HG02973 (cell line): ENCODE measurements around the gene AP2A2.
"Not testable (repeated sequence)": the region's sequence is repeated elsewhere in the genome, so short reads cannot be mapped to it uniquely, and the experiment has no call there.

Experiments
- ATAC-seq: cut with Tn5 transposase; IDR thresholded peaks from one replicate; pipeline ENCODE4 v1.9.1; 2021; ENCODE audit warnings: moderate library complexity; ENCODE audit not compliant: unreplicated experiment

AP2A2 gene

DNA sequence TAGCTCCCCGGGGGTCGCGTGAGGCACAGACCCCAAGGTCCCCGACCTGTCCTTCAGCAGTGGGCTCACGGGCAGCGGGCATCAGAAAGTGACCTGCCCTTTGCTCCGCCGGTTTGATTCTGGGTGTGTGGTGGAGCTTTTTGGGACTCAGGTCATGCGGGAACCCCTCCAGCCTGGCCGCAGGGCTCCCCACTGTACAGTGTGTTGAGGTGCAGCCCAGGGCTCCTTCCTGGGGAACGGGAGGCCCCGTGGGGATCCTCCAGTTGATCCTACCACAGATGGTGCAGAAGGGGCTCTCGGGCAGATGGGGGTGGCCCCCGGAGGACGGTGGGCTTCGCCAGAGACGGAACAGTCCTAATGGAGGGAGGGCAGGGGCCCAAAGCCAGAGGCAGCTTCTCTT, 86.6 kb downstream of the AP2A2 start:
- ATAC-seq, result no peak

DNA sequence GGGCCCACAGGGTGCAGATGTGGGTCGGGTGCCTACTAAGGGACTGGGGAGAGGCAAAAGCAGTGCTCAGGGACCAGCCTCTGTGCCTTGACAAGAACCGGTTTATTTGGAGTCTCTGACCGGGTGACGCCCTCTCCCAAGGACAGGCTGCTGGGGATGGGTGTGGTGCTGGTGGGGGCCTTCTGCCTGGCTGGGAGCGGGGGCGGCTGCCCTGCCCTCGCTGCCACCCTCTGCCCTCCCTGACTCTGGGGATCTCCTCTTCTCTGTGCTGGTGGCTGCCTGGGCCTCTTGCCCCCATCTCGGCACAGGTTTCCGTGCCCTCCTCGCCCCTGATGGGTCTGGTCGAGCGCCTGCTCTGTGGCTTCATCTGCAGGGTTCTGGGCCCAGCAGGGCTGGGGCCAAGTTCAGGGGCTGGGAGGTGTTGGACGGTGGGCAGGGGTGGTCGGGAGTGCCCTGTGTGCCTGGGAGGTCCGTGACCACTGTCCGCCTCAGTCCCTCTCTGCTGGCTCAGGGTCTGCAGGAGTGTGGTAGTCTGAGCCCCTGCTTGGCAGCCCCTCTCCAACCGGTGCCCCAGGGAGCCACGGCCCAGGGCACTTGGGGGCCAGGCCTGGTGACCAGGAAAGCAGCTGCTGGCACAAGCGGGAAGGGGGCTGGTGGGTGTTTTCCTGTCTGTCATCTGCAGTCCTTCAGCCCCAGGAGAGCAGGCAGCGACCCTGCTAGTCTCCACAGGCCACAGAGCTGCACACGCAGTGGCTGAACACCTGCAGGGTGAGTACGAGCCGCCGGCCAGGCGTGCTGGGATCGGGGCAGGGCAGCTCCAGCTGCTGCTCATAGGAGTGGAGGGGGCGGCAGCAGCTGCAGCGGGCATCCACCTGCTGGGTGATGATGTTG, 87.3 kb downstream of the AP2A2 start:
- no peak for ATAC-seq

DNA sequence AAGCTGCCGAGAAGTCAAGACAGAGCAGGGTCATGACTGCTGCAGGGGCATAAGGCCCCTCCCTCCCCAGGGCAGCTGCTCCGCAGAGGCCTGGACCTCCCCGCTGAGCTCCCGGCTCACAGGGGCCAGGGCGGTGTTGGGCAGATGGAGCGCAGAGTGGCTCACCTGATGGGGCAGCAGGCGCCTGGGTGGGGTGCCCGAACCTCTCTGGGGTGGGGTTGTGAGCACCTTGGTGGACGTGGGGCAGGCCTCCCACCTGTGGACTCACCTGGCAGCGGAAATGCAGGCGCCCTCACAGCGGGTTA, 87.9 kb downstream of the AP2A2 start:
- no peak for ATAC-seq

DNA sequence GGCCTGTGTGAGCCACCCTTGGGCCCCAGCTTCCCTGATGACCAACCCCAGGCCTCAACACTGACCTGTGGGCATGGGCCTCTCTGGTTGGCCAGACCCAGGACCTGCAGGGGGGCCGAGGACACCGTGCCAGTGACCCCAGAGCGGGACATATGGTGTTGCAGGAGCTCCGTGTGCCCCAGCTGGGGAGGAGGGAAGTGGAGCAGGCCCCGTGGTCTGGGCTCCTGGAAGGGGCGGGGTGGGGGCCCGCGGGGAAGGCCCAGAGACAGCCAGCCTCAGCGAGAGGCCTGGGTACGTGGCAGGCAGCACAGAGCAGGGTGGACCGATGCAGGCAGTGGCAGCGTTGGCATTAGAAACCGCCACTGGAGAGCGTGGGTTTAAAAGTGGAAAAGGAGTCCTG, 88.6 kb downstream of the AP2A2 start:
- ATAC-seq, result no peak

DNA sequence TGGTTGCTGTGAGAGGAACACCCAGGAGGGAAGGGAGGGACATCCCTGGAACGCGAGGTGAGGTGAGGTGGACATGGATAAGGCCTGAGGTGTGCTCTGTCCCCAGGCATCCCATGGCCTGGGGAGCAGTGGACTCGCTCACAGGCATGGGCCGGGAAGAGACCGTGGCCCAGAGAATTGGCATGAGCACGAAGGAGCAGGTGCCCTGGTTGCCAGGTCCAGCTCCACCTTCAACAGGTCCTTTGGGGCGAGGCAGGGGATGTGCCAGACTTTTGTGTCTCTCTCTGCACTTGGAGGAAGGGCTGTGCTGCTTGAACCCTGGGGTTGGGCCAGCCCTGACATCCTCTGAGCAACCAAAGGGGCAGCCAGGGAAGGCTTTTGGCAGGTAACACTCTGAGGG, 89.4 kb downstream of the AP2A2 start:
- no peak for ATAC-seq

DNA sequence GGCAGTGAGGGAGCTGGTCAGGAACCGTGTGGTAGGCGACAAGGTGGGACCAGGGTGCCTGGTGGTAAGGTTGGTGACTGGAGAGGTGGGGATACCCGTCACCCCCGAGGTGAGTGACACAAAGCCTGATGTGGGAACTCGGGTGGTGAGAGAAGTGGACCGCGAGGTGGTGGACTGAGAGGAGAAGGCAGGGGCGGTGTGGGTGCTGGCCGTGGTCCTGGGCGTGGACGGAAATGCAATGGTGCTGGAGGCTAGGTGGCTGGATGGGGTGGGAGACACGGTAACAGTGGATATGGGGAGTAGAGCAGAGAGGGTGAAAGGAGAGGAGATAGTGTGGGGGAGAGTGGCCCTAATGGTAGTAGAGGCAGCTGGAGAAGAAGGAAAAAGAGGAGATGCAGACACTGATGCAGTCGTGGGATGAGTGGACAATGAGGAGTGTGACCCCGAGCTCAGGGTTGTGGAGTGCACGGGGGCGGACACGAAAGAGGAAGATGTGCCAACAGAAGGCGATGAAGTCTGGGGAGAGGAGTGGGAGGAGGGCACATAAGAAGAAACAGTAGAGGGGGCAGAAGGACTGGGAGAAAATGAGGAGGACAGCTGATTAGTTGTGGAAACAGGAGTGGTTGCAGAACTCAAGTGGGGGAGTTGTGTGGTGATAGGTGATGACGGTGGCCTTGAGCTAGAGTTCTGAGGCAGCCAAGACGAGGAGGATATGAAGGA, 90.3 kb downstream of the AP2A2 start:
- ATAC-seq, result no peak

DNA sequence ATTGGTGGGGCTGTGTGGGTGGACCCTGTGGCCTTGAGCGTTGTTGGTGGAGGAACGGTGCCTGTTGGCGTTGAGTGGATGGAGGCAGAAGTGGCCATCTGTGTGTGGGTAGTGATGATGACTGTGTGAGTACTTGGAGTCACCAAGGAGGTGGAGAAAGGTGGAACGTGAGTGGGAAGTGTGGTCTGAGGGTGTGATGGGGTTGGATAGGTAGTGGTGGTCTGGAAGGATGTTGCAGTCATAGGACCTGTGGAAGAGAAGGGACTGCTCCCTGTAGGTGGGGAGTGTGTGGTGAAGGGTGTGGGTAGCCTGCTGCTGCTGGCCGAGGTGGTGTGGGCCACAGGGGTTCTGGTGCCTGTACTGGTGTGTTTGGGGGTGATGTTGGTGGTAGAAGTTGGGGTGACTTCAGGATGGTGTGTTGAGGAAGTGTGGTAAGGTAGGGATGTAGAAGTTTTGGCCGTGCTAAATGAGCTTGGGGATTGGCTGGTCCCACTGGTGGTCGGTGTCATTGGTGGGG, 91.0 kb downstream of the AP2A2 start:
- ATAC-seq, result not testable (repeated sequence)

DNA sequence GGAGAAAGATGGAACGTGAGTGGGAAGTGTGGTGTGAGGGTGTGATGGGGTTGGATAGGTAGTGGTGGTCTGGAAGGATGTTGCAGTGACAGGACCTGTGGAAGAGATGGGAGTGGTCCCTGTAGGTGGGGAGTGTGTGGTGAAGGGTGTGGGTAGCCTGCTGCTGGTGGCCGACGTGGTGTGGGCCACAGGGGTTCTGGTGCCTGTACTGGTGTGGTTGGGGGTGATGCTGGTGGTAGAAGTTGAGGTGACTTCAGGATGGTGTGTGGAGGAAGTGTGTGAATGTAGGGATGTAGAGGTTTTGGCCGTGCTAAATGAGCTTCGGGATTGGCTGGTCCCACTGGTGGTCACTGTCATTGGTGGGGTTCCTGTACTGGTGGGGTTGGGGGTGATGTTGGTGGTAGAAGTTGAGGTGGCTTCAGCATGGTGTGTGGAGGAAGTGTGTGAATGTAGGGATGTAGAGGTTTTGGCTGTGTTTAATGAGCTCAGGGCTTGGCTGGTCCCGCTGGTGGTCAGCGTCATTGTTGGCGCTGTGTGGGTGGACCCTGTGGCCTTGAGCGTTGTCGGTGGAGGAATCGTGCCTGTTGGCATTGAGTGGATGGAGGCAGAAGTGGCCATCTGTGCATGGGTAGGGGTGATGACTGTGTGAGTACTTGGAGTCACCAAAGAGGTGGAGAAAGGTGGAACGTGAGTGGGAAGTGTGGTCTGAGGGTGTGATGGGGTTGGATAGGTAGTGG, 91.8 kb downstream of the AP2A2 start:
- no peak for ATAC-seq

DNA sequence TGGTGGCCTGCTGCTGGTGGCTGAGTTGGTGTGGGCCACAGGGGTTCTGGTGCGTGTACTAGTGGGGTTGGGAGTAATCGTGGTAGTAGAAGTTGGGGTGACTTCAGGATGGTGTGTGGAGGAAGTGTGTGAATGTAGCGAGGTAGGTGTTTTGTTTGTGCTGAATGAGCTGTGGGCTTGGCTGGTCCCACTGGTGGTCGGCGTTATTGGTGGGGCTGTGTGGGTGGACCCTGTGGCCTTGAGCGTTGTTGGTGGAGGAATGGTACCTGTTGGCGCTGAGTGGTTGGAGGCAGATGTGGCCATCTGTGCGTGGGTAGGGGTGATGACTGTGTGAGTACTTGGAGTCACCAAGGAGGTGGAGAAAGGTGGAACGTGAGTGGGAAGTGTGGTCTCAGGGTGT, 92.4 kb downstream of the AP2A2 start:
- no peak for ATAC-seq

DNA sequence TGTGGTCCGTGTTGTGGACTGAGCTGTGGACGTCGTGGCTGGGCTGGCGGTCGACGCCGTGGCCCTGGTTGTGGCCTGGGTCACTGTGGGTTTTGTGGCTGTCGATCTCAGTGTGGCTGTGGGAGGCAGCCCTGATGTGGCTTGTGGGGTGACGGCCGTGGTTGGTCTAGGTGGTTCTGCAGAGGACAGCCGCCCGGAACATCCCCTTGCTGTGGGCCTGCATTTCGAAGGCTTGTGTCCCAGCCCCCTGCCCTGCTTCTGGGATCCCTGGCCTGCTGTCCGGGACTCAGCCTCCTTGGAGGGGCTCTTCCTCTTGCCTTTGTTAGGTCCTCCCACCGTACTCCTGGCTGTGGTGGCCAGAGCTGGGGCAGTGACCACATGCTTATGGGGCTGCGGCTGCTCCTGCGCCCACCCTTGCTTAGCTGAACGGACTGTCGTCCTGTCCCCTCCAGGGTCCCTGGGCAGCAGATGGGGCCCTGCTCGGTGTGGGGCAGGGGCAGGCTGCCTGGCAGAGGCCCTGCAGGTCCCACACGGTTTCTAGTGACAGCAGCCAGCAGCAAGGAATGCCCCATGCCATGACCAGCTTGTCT, 93.7 kb downstream of the AP2A2 start:
- ATAC-seq, result no peak

DNA sequence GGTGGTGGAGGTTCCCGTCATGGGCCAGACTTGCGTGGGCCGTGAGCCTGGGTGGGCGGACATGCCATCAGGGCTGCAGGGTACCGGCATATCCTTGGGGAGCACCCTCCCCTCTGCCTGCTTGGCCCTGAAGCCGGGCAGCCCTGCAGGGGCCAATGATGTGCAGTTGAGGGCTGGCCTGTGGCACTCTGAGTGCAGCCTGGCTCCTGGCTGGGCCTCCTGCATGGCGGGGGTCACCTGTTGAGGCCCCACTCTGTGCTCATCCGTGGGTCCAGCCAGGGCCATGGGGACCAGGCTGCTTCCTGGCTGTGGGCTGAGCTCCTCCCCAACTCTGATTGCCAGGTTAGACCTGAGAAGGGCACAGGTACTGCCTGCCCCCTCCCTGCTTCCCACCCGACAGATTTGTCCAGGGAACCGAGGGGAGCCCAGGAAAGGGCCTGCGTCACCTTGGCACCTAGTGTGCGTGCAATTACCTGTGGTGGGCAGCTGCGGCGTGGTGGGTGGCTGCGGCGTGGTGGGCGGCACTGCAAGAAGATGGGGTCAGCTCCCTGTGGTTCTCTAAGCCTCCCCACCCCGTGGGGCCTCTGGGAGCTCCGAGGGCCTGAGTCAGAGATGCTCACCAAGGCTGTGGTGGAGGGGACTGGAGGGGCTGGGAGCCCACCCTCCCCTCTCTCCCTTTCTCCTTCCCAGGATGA, 94.7 kb downstream of the AP2A2 start:
- ATAC-seq, result no peak

DNA sequence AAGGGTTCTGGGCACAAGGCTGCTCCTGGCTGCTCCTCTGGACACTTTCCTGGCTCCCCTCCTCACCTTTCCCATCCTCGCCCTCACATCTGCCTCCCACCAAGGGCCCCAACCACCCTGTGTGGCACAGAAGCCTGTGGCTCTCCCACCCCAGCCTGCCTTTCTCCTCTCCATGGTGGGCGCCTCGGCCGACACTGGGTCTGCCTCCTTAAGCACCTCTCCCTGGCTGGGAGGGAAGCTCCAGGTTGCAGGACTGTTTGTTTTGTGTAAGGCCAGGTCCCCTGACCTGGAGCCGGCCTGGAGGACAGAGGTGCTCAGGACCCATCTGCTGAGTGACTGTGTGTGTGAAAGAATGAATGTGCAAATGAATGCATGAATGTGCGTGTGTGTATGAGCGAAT, 96.7 kb downstream of the AP2A2 start:
- ATAC-seq, result no peak

DNA sequence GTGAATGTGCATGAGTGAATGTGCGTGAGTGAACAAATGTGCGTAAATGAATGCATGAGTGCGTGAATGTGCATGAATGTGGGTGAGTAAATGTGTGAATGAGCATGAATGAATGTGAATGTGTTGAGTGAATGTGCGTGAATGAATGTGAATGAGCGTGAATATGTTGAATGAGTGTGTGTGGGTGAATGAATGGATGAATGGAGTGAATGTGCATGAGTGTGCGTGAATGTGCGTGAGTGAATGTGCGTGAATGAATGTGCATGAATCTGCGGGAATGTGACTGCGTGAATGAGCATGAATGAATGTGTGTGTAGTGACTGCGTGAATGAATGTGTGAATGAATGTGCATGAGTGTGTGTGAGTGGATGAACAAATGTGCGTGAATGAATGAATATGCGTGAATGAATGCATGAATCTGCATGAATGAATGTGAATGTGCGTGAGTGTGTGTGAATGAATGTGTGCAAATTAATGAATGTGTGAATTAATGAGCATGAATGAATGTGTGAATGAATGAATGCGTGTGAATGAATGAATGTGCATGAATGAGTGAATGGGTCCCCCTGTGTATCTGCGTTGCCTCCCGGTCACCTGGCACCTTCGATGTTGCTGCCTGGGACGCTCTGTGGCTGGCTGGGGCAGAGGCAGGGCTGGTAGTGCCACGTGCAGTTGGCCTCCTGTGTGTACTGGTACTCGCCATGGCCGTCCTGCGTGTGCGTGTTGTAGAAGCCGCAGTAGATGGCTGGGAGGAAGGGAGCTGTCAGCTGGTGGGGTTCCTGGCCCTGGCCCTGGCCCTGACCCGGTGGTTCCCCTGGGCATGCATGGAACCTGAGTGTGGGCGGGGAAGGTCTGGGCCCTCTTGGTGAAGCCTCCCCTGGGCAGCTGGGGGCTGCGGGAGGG, 97.5 kb downstream of the AP2A2 start:
- ATAC-seq, result no peak

DNA sequence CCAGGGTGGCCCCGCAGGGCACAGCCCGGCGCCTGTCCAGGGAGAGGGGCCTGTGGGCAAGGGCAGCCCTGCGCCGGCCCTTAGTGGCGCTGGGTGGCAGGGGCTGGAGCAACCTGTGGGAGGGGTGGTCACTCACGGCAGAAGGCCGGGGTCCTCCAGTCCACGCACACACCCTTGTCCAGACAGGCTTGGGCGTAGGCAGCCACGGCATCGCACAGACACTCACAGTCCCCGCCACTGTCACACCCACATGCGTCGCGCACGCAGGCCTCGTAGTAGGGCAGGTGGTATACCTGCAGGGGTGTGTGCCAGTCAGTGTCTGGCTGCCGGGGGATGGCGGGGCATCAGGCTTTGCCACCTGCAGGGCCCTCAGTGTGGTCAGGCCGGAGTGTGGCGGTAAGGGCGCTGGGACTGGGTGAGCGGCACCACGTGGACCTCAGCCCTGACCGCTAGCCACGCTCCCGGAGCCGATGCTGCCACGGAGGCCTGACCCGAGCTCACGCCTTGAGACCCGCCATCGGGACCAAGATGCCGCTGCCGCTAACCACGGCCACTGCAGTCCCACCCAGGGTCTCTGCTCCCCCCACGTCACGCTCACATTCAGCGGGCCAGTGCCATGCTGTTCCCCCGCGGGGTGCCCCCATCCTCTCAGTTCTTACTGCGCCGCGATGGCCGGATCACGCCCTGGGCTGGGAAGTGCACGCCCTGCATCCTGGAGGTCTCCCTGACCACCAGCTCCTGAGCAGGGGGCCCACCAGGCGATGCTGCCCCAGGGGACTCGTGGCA, 98.3 kb downstream of the AP2A2 start:
- ATAC-seq, result no peak

DNA sequence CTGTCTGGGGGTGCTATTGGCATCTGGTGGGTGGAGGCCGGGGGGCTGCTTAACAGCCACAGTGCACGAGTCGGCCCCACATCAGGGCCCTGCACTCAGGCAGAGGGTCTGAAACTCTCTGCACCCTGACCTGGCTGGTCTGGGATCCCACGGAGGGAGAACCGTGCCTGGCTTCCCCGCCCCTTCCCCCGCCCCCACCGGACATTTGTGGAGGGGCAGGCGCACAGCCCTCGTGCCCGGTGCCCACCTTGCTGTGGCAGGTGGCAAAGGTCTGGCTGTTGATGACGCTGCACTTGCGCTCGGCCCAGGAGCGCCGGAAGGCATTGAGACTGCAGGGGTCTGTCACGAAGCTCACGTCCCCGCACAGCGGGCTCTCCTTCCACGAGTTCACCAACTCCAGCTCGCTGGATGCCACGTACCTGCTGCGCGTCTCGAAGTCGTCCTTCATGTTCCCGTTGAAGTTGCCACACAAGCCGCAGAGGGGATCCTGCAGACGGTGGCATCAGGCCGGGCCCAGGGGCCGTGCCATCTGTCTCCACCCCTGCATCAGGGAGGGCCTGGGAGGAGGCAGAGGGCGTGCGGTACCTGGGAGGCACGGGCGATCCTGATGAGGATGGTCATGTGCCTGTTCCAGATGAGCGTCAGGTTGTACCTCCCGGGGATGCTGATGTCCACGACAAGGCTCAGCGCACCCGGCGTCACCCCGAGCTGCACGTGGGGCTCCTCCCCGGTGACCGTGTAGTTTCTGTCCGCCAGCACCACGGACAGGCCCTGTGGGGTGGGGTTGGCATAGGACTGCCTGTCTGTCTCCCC, 99.1 kb downstream of the AP2A2 start:
- ATAC-seq, result no peak

DNA sequence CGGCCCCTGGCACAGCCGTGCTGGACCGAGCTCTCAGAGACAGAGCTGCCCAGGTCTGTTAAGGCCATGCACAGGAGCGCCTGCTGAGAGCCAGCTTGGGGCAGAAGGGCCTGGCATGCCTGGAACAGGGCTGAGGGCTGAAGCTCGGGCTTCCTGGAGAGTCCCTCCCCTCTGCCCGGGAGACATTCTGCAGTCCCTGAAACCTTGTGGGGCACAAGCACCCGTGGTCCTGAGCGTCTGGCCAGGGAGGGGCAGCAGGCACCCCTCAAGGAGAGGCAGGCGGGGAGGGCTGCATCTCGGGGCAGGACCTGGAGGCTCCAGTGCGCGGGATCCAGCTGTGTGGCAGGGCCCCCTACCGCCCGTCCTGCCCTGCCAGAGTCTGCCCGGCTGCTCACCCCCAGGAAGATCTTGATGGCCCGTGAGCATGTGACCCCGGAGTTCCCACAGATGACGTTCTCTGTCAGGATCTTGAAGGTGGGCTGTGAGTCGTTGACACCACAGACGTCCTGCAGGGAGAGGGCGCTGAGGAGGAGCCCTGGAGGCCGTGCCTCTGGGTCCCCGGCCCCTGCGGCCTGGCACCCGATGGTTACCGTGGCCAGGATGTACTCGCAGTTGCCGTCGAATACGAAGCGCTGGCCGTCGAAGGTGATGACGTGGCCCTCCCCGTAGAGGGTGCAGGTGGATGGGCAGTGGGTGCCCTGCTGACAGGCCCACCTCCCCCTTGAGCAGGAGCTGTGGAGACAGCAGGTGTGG, 99.9 kb downstream of the AP2A2 start:
- no peak for ATAC-seq

DNA sequence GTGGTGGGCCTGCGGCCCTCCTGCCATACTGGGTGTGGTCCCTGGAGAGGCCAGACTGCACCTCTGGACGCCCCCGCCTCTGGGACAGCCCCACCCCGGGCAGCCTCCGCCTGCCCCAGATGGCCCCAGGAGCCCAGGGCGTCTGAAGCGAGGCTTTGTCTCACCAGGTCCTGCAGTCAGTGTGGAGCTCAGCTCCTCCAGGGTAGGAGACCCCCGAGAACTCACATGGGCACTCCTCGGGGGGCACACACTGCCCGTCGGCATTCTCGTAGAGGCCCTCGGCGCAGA, 100.4 kb downstream of the AP2A2 start:
- ATAC-seq, result no peak
